OCI-LY7 (cell line): ENCODE data around the gene APOBEC3C. TPM values are rescaled to one million over a fixed set of nuclear protein-coding genes. Genes with fewer than 3 reads are reported as not detected.
A peak's percentile ranks its signal among the peaks of the same experiment; 100 is the strongest.

Experiments
- BruUV-seq: library from RNA; stranded (reverse); fragments of 400-500 nt; replicated peaks from 2 replicates; lab custom pipeline; 2021; lab: Mats Ljungman, UMichigan
- CTCF ChIA-PET: fragments of 300-600 bp; sonication (Branson Sonifier 250); formaldehyde crosslinking; loops from one replicate; lab custom pipeline; 2022; ENCODE audit warnings: antibody characterized with exemption; ENCODE audit not compliant: unreplicated experiment; lab: Charles Lee
- POLR2A ChIA-PET: fragments of 300-600 bp; sonication (Branson Sonifier 250); formaldehyde crosslinking; loops from one replicate; lab custom pipeline; 2022; ENCODE audit warnings: antibody characterized with exemption; lab: Charles Lee
- DNase-seq: peaks from one replicate; pipeline ENCODE4 v3.0.0-alpha.2; 2015; ENCODE audit warnings: low spot score
- H2AFZ ChIP-seq: fragments of 200-600 bp; sonication (generic), shearing (Covaris generic); 2 replicates; pipeline ENCODE4 v1.6.1; 2014; ENCODE audit warnings: mild to moderate bottlenecking, antibody characterized with exemption, low read length, moderate library complexity
- H3K27ac ChIP-seq: fragments of 200-600 bp; sonication (generic); 2 replicates; pipeline ENCODE4 v1.5.1; 2014; ENCODE audit warnings: mixed run types, low read depth, mild to moderate bottlenecking, moderate library complexity, low read length, inconsistent platforms; ENCODE audit not compliant: poor library complexity, severe bottlenecking
- H3K36me3 ChIP-seq: fragments of 200-600 bp; sonication (generic); 2 replicates; pipeline ENCODE4 v1.6.1; 2014; ENCODE audit warnings: mild to moderate bottlenecking, antibody characterized with exemption, low read length, moderate library complexity, mixed read lengths; ENCODE audit not compliant: insufficient read depth
- H3K4me1 ChIP-seq: fragments of 200-600 bp; sonication (generic); 2 replicates; pipeline ENCODE4 v1.5.1; 2014; ENCODE audit warnings: mild to moderate bottlenecking, low read length; ENCODE audit not compliant: insufficient read depth, poor library complexity, severe bottlenecking
- H3K4me2 ChIP-seq: fragments of 200-600 bp; sonication (generic); 2 replicates; pipeline ENCODE4 v1.6.1; 2014; ENCODE audit warnings: mild to moderate bottlenecking, low read length
- H3K4me3 ChIP-seq: fragments of 200-600 bp; sonication (generic); 2 replicates; pipeline ENCODE4 v1.5.1; 2014; ENCODE audit warnings: mild to moderate bottlenecking, low read depth, low read length; ENCODE audit not compliant: poor library complexity, severe bottlenecking
- H3K79me2 ChIP-seq: fragments of 200-600 bp; sonication (generic); 2 replicates; pipeline ENCODE4 v1.6.1; 2016; ENCODE audit warnings: low read depth, mild to moderate bottlenecking, low read length, moderate library complexity, mixed read lengths; ENCODE audit not compliant: insufficient read depth
- H3K9me2 ChIP-seq: fragments of 200-600 bp; sonication (generic); 2 replicates; pipeline ENCODE4 v1.6.1; 2016; ENCODE audit warnings: mild to moderate bottlenecking, low read length, mixed read lengths; ENCODE audit not compliant: insufficient read depth
- H3K9me3 ChIP-seq: fragments of 200-600 bp; sonication (generic); 2 replicates; pipeline ENCODE4 v1.6.1; 2014; ENCODE audit warnings: mild to moderate bottlenecking, mixed run types, low read length, mixed read lengths
- H4K20me1 ChIP-seq: fragments of 200-600 bp; sonication (generic); 2 replicates; pipeline ENCODE4 v1.6.1; 2014; ENCODE audit warnings: mild to moderate bottlenecking, antibody characterized with exemption, low read length, moderate library complexity, mixed read lengths; ENCODE audit not compliant: insufficient read depth
- EZH2phosphoT487 ChIP-seq: fragments of 200-600 bp; sonication (generic); IDR thresholded peaks from 2 replicates; pipeline ENCODE4 v1.6.1; 2018; ENCODE audit warnings: low read depth, borderline replicate concordance, mild to moderate bottlenecking, mixed run types, antibody characterized with exemption, low read length, moderate library complexity, mixed read lengths
- intact Hi-C: fragments of 100-400 bp; cut with micrococcal nuclease; formaldehyde crosslinking; loops from one replicate; pipeline ENCODE4 v1.10.0; 2022; ENCODE audit not compliant: unreplicated experiment
- total RNA-seq, 2 experiments: library from RNA; depleted of rRNA in 1 of 2; stranded (reverse); fragments of >200 nt in 1 of 2; shearing (Covaris generic) in 1 of 2; gene quantifications; 2 replicates each; pipeline ENCODE4 v1.2.3, GENCODE V29; 2014 to 2022
- TF ChIP-seq, protein P1 (sequence below): fragments of 200-600 bp; sonication (generic); conservative IDR thresholded peaks from 2 replicates; pipeline ENCODE4 v1.5.1; 2014; ENCODE audit warnings: mild to moderate bottlenecking, antibody characterized with exemption, low read length, moderate library complexity, mixed read lengths

APOBEC3C gene
- total RNA-seq, 2 experiments from 2014 or later, result 4.3 to 74.0 TPM

DNA sequence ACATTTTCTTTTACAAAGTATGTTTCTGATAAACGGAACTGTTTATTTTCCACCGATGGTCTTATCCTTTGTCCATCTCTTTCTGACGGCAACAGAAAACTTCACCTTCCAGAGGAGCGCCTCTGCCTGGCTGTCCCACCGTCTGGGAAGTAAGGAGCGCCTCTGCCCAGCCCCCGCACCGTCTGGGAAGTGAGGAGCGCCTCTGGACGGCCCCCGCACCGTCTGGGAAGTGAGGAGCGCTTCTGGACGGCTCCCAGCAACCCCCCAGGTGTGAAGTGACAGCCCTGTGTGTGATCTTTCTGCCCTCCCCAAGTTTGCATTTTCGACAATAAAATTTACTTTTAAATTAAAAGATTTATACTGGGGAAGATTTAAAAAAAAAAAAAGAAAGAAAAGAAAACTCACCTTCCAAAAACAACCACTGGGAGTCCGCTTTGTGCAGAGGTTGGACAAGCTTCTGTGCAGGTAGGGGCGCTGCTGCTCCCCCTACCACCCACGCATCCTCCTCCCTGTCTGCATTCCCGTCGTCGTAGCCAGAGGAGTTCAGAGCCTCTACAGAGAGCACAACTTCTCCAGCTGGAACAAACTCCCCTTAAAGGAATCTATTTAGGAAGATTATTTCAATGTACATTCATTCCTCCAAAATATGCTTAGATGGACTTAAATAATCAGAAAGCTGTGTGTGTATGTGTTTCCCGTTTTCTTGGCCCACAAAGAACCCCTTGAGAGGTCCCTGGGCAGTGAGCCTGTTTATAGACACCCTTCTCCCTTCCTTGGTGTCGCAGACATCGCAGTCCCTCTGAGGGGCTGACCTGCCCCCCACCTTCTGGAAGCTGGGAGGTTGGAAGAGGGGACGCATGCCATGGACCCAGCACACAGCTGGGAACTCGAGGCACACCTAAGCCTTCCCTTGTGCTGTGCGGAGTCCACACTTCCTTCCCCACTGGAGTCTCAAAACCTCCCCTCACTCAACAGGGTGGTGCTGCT is 32.8 kb upstream of the APOBEC3C start:
- BruUV-seq, result no TSS peak

DNA sequence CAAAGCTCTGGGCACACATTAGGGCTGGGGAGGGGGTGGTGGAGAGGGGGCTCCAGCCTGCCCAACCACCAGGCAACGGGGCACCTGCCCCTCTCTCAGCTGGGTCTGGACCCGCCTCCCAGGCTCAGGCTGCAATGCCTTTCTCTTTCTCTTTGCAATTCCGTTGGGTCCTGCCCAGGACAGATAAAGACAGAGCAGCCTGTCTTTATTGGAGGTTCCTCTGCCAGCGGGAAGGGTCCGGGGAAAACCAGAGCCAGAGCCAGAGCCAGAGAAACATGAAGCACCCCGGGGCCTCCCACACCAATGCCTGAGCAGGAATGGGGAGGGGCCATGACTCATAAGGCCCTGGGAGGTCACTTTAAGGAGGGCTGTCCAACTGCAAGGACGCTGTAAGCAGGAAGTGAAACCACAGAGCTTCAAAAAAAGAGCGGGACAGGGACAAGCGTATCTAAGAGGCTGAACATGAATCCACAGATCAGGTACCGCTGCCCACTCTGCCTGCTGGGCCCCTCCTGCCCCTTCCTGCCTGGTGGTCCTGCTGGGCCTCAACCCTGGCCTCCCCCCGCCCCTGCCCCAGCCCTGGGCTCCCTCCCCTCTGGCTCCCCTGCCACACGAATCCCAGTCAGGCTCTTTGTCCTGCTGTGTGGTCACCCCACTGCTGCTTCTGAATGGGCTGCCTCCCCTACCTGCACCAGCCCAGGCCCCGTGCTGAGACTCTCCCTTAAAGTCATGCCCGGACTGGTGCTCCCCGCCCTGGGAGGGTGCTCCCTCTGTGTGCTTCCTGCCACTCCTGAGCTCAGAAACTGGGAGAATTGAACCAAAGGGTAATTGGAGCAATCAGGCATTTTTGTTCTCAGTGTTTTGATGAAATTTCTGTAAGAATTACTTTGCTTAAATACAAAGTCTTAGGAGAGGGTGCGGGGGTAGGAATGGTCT is 31.8 kb upstream of the APOBEC3C start, which contains the start of gene APOBEC3B:
Gene APOBEC3B, plus strand, starts transcription at position 356 of the 936 bp plus-strand sequence. Its CDS starts 107 bp downstream, at position 463.
- peak within 1 kb of the TSS; percentile 49; the same call in 1 of the 2 replicates for H2AFZ ChIP-seq
- TF ChIP-seq EZH2phosphoT487, result no peak
- TF ChIP-seq, protein P1, sequence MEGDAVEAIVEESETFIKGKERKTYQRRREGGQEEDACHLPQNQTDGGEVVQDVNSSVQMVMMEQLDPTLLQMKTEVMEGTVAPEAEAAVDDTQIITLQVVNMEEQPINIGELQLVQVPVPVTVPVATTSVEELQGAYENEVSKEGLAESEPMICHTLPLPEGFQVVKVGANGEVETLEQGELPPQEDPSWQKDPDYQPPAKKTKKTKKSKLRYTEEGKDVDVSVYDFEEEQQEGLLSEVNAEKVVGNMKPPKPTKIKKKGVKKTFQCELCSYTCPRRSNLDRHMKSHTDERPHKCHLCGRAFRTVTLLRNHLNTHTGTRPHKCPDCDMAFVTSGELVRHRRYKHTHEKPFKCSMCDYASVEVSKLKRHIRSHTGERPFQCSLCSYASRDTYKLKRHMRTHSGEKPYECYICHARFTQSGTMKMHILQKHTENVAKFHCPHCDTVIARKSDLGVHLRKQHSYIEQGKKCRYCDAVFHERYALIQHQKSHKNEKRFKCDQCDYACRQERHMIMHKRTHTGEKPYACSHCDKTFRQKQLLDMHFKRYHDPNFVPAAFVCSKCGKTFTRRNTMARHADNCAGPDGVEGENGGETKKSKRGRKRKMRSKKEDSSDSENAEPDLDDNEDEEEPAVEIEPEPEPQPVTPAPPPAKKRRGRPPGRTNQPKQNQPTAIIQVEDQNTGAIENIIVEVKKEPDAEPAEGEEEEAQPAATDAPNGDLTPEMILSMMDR, result no peak
- ChIA-PET CTCF (no interaction called here), POLR2A (no interaction called here)
- H3K4me1 ChIP-seq, result peaks cover 33% of the 10 kb centered on the region
- H3K27ac ChIP-seq, result no peak within 1 kb of the TSS
- H3K9me3 ChIP-seq, result peaks cover 16% of the 10 kb centered on the region; the same call in 1 of the 2 replicates
- no peaks in the 10 kb centered on the region for H4K20me1 ChIP-seq
- H3K79me2 ChIP-seq, result no peaks in the 10 kb centered on the region
- H3K4me3 ChIP-seq, result no peak within 1 kb of the TSS
- intact Hi-C loops, result no loop called here
- H3K9me2 ChIP-seq, result no peaks in the 10 kb centered on the region
- no peaks in the 10 kb centered on the region; the same call in 1 of the 2 replicates for H3K36me3 ChIP-seq
- BruUV-seq, result no TSS peak
- DNase-seq, result peak; percentile 47
- peak within 1 kb of the TSS; percentile 13; the same call in 1 of the 2 replicates for H3K4me2 ChIP-seq

More for the DNA sequence above, 32.8 kb upstream of the APOBEC3C start:
- Histone ChIP-seq H4K20me1 (no peaks in the 10 kb centered on the region), H3K4me3 (no peak overlapping the region), H3K79me2 (no peaks in the 10 kb centered on the region), H3K36me3 (no peaks in the 10 kb centered on the region; the same call in 1 of the 2 replicates), H3K27ac (no peak overlapping the region), H3K9me2 (no peaks in the 10 kb centered on the region), H3K4me2 (no peak overlapping the region), H3K9me3 (peaks cover 16% of the 10 kb centered on the region; the same call in 1 of the 2 replicates), H3K4me1 (peaks cover 33% of the 10 kb centered on the region), H2AFZ (peak overlapping the region; percentile 49; the same call in 1 of the 2 replicates)
- ChIA-PET POLR2A (interaction anchor here (0.7 to 1.3 kb wide), 2 partner anchors 22 to 55 kb away, joined by 3 read pairs; no protein-coding TSS in a partner anchor), CTCF (no interaction called here)
- intact Hi-C loops, result no loop called here
- TF ChIP-seq, protein P1, result peak; percentile 68
- TF ChIP-seq EZH2phosphoT487, result no peak
- peak; percentile 26 for DNase-seq
